NCI-H446 (cell line): ENCODE data around the gene TMEM179.
"Not testable (repeated sequence)": the region's sequence is repeated elsewhere in the genome, so short reads cannot be mapped to it uniquely, and the experiment has no call there.

Experiments
- DNase-seq, 2 experiments: peaks; one replicate each; lab custom pipeline; 2025; lab: John Stamatoyannopoulos, UW

The TMEM179 gene

GRCh38 chr14:104586832-104587620 lies 17.5 kb downstream of the TMEM179 start:
- peak; percentile 79 to 94 for DNase-seq

- no peak for DNase-seq
Measured at GRCh38 chr14:104585966-104586697, 18.4 kb downstream of the TMEM179 start.

GRCh38 chr14:104584557-104584956 lies 20.0 kb downstream of the TMEM179 start:
- DNase-seq, result no peak

- no peak for DNase-seq
Measured at GRCh38 chr14:104583424-104584306, 20.9 kb downstream of the TMEM179 start.

GRCh38 chr14:104582662-104583061 lies 21.9 kb downstream of the TMEM179 start:
- DNase-seq, result peak in 1 of 2 experiments; percentile 45

GRCh38 chr14:104582005-104582404 lies 22.6 kb downstream of the TMEM179 start:
- DNase-seq, result peak in 1 of 2 experiments; percentile 32

- DNase-seq, result no peak
Measured at GRCh38 chr14:104581521-104581920, 23.1 kb downstream of the TMEM179 start.

GRCh38 chr14:104580961-104581360 lies 23.6 kb downstream of the TMEM179 start:
- DNase-seq, result peak in 1 of 2 experiments; percentile 66

- DNase-seq, result not testable (repeated sequence)
Measured at GRCh38 chr14:104579939-104580338, 24.6 kb downstream of the TMEM179 start.

- DNase-seq, result peak; percentile 30 to 76
Measured at GRCh38 chr14:104579507-104579906, 25.1 kb downstream of the TMEM179 start, which contains the start of gene C14orf180. C14orf180 (plus strand) TSS chr14:104579764; CDS start chr14:104586431, 6,667 bp downstream.

- DNase-seq, result peak; percentile 52 to 89
Measured at GRCh38 chr14:104578321-104578720, 26.3 kb downstream of the TMEM179 start.

- no peak for DNase-seq
Measured at GRCh38 chr14:104577847-104578301, 26.7 kb downstream of the TMEM179 start.

GRCh38 chr14:104577426-104577825 lies 27.1 kb downstream of the TMEM179 start:
- no peak for DNase-seq

- DNase-seq, result peak in 1 of 2 experiments; percentile 56
Measured at GRCh38 chr14:104576970-104577332, 27.6 kb downstream of the TMEM179 start.

- no peak for DNase-seq
Measured at GRCh38 chr14:104576232-104576969, 28.2 kb downstream of the TMEM179 start.

- no peak for DNase-seq
Measured at GRCh38 chr14:104574978-104575583, 29.5 kb downstream of the TMEM179 start.

GRCh38 chr14:104574536-104574935 lies 30.0 kb downstream of the TMEM179 start:
- no peak for DNase-seq

GRCh38 chr14:104573930-104574329 lies 30.6 kb downstream of the TMEM179 start:
- no peak for DNase-seq

GRCh38 chr14:104572668-104573067 lies 31.9 kb downstream of the TMEM179 start:
- no peak for DNase-seq

GRCh38 chr14:104572024-104572626 lies 32.4 kb downstream of the TMEM179 start:
- peak in 1 of 2 experiments; percentile 33 for DNase-seq
